B cell (primary cell): ENCODE data around the gene CACNG8. TPM values are rescaled to one million over a fixed set of nuclear protein-coding genes. Genes with fewer than 3 reads are reported as not detected.

Experiments
- ATAC-seq: fragments of 200-7000 bp; cut with Tn5 transposase; one replicate; pipeline ENCODE4 v1.10.0; 2021; ENCODE audit warnings: low read depth, mild to moderate bottlenecking, moderate number of reproducible peaks, moderate library complexity
- CTCF ChIA-PET: fragments of 350-600 bp; sonication (Branson Sonifier 250); formaldehyde crosslinking; loops from one replicate; lab custom pipeline; 2021; ENCODE audit warnings: antibody characterized with exemption, inconsistent platforms; lab: Charles Lee
- POLR2A ChIA-PET: fragments of 350-600 bp; sonication (Branson Sonifier 250); formaldehyde crosslinking; loops from one replicate; lab custom pipeline; 2021; ENCODE audit warnings: antibody characterized with exemption; lab: Charles Lee
- DNase-seq: peaks from one replicate; pipeline ENCODE4 v3.0.0; 2013
- H2AFZ ChIP-seq: 2 replicates; pipeline ENCODE4 v1.6.1; 2012; ENCODE audit warnings: mild to moderate bottlenecking, low read depth, low read length; ENCODE audit not compliant: insufficient read depth, poor library complexity, severe bottlenecking
- H3K27ac ChIP-seq, 2 donors: 1 replicate in 1 of 2; 2 replicates in 1 of 2; pipeline ENCODE4 v1.5.1; 2012 to 2013; ENCODE audit warnings: low read length in 2 of 2, mild to moderate bottlenecking in 2 of 2, moderate library complexity in 1 of 2
- H3K27me3 ChIP-seq, 4 experiments: fragments of 200-600 bp in 1 of 4; sonication (generic) in 1 of 4; replicated peaks in 1 of 4; 1 replicate in 2 of 4; 2 replicates in 2 of 4; pipeline versions ENCODE4 v1.6.1 to v1.7.0; 2013 to 2016; ENCODE audit warnings: low read length in 3 of 4, mild to moderate bottlenecking in 2 of 4, mixed read lengths in 1 of 4, moderate library complexity in 1 of 4; ENCODE audit not compliant: insufficient read depth in 4 of 4, control insufficient read depth in 3 of 4; ENCODE audit errors: control extremely low read depth in 1 of 4
- H3K36me3 ChIP-seq, 2 experiments: replicated peaks in 1 of 2; 1 replicate in 1 of 2; 2 replicates in 1 of 2; pipeline versions ENCODE4 v1.6.1 to v1.7.1; 2013; ENCODE audit warnings: low read length in 1 of 2; ENCODE audit not compliant: insufficient read depth in 2 of 2, control insufficient read depth in 1 of 2; ENCODE audit errors: control extremely low read depth in 1 of 2, extremely low read depth in 1 of 2
- H3K4me1 ChIP-seq, 2 donors: fragments of 200-600 bp in 1 of 2; sonication (generic) in 1 of 2; 1 replicate in 1 of 2; 2 replicates in 1 of 2; pipeline versions ENCODE4 v1.5.1 to v1.6.1; 2013 to 2017; ENCODE audit warnings: low read length in 2 of 2; ENCODE audit not compliant: control insufficient read depth in 2 of 2, insufficient read depth in 2 of 2
- H3K4me2 ChIP-seq: replicated peaks from 2 replicates; pipeline ENCODE3; 2012; ENCODE audit warnings: mild to moderate bottlenecking, low read depth, low read length; ENCODE audit not compliant: poor library complexity, severe bottlenecking
- H3K4me3 ChIP-seq, 5 experiments: fragments of 200-600 bp in 1 of 5; sonication (generic) in 1 of 5; 1 replicate in 3 of 5; 2 replicates in 2 of 5; pipeline versions ENCODE4 v1.5.1 to v1.7.0; 2011 to 2016; ENCODE audit warnings: low read length in 4 of 5, mild to moderate bottlenecking in 4 of 5, low read depth in 2 of 5, control low read depth in 1 of 5, moderate library complexity in 1 of 5; ENCODE audit not compliant: insufficient read depth in 1 of 5; ENCODE audit errors: control extremely low read depth in 1 of 5, extremely low read depth in 1 of 5
- H3K79me2 ChIP-seq: fragments of 200-600 bp; sonication (generic); one replicate; pipeline ENCODE4 v1.6.0; 2016; ENCODE audit warnings: low read length; ENCODE audit not compliant: control insufficient read depth, insufficient read depth
- H3K9ac ChIP-seq: fragments of 200-600 bp; sonication (generic); 2 replicates; pipeline ENCODE4 v1.6.1; 2017; ENCODE audit warnings: mild to moderate bottlenecking, low read length, moderate library complexity
- H3K9me3 ChIP-seq, 3 donors: one replicate each; pipeline versions ENCODE4 v1.6.1 to v1.7.1; 2013; ENCODE audit warnings: low read length in 2 of 3; ENCODE audit not compliant: control insufficient read depth in 2 of 3, insufficient read depth in 1 of 3; ENCODE audit errors: control extremely low read depth in 1 of 3
- H4K20me1 ChIP-seq: 2 replicates; pipeline ENCODE4 v1.6.0; 2012; ENCODE audit warnings: mild to moderate bottlenecking, low read length; ENCODE audit not compliant: insufficient read depth, control insufficient read depth, poor library complexity, severe bottlenecking
- H3K27ac Mint-ChIP-seq: one replicate; pipeline ENCODE4 v1.8.0; 2021; ENCODE audit warnings: mixed read lengths
- H3K27me3 Mint-ChIP-seq: one replicate; pipeline ENCODE4 v1.8.0; 2021; ENCODE audit warnings: mixed read lengths
- H3K4me1 Mint-ChIP-seq: one replicate; pipeline ENCODE4 v1.8.0; 2021; ENCODE audit warnings: mixed read lengths
- H3K4me3 Mint-ChIP-seq: one replicate; pipeline ENCODE4 v1.8.0; 2021; ENCODE audit warnings: mixed read lengths
- H3K9me3 Mint-ChIP-seq: one replicate; pipeline ENCODE4 v1.8.0; 2022; ENCODE audit warnings: mixed read lengths; ENCODE audit not compliant: insufficient read depth
- EZH2 ChIP-seq: IDR thresholded peaks from 2 replicates; pipeline ENCODE4 v1.6.1; 2012; ENCODE audit warnings: borderline replicate concordance, low read depth, mild to moderate bottlenecking, moderate library complexity, low read length; ENCODE audit not compliant: insufficient read depth, poor library complexity, severe bottlenecking
- WGBS: methylation state at CpG from one replicate; pipeline ENCODE4 v1.1.5; 2013; ENCODE audit warnings: missing lambda C conversion rate; ENCODE audit not compliant: insufficient coverage; 5-methylcytosine and 5-hydroxymethylcytosine counted together
- intact Hi-C: fragments of 100-400 bp; cut with micrococcal nuclease; formaldehyde crosslinking; loops from one replicate; pipeline ENCODE4 v1.10.0; 2022
- polyA plus RNA-seq: library from polyadenylated mRNA; depleted of rRNA; stranded (reverse); fragments of >200 nt; gene quantifications from 2 replicates; pipeline ENCODE4 v1.2.3, GENCODE V29; 2012
- total RNA-seq, 2 donors: library from RNA; stranded (reverse); fragments of 120-200 nt in 1 of 2; gene quantifications; 1 replicate in 1 of 2; 2 replicates in 1 of 2; pipeline versions ENCODE4 v1.2.3 to v1.2.4, GENCODE V29; 2013 to 2022
- TF ChIP-seq, protein P1 (sequence below): fragments of 200-600 bp; IDR thresholded peaks from one replicate; pipeline ENCODE4 v1.8.0; 2022; ENCODE audit warnings: antibody characterized with exemption, mild to moderate bottlenecking

The CACNG8 gene
- total and polyA plus RNA-seq, 2 donors (not counting 1 experiment from before 2014, with no cell fraction given) = not detected

DNA sequence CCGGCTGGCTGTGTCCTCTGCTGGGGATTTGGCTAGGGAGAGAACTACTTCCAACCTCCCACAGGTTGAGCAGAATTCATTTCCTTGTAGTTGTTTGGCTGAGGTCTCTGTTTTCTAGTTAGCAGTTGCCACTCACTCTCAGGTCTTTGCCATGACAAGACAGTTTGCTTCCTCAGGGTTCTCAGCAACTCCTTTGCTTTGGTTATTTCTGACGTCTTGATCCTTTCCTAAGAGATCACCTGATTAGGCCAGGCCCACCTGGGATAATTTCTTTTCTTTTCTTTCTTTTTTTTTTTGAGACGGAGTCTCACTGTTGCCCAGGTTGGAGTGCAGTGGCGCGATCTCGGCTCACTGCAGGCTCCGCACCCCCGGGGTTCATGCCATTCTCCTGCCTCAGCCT is 9.4 kb upstream of the CACNG8 start:
- Mint-ChIP-seq H3K27me3 (peaks cover 28% of the 10 kb centered on the region), H3K4me1 (no peaks in the 10 kb centered on the region), H3K27ac (no peak overlapping the region), H3K4me3 (no peak overlapping the region), H3K9me3 (no peaks in the 10 kb centered on the region)
- Histone ChIP-seq H3K9me3 (peaks cover 0 to 18% (median 2%) of the 10 kb centered on the region in 3 donors), H3K4me1 (no peaks in the 10 kb centered on the region), H3K27ac (no peak overlapping the region), H3K9ac (no peak overlapping the region), H4K20me1 (no peaks in the 10 kb centered on the region), H2AFZ (no peak overlapping the region), H3K4me3 (no peak overlapping the region), H3K4me2 (no peak overlapping the region), H3K79me2 (no peaks in the 10 kb centered on the region), H3K36me3 (no peaks in the 10 kb centered on the region), H3K27me3 (peaks cover 0 to 16% (median 5%) of the 10 kb centered on the region in 4 experiments)
- ATAC-seq (no peak), DNase-seq (no peak)
- CTCF ChIA-PET = no interaction called here
- WGBS = 75% methylated on average over 2 of the region's 8 CpGs
- TF ChIP-seq, protein P1, sequence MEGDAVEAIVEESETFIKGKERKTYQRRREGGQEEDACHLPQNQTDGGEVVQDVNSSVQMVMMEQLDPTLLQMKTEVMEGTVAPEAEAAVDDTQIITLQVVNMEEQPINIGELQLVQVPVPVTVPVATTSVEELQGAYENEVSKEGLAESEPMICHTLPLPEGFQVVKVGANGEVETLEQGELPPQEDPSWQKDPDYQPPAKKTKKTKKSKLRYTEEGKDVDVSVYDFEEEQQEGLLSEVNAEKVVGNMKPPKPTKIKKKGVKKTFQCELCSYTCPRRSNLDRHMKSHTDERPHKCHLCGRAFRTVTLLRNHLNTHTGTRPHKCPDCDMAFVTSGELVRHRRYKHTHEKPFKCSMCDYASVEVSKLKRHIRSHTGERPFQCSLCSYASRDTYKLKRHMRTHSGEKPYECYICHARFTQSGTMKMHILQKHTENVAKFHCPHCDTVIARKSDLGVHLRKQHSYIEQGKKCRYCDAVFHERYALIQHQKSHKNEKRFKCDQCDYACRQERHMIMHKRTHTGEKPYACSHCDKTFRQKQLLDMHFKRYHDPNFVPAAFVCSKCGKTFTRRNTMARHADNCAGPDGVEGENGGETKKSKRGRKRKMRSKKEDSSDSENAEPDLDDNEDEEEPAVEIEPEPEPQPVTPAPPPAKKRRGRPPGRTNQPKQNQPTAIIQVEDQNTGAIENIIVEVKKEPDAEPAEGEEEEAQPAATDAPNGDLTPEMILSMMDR = no peak
- no peak for TF ChIP-seq EZH2
- intact Hi-C loops = no loop called here
- POLR2A ChIA-PET = no interaction called here

GRCh38 chr19:53957448-53958167 is 5.1 kb upstream of the CACNG8 start:
- Mint-ChIP-seq H3K9me3 (no peaks in the 10 kb centered on the region), H3K4me1 (no peaks in the 10 kb centered on the region), H3K27me3 (peaks cover 50% of the 10 kb centered on the region), H3K4me3 (no peak overlapping the region), H3K27ac (no peak overlapping the region)
- Histone ChIP-seq H3K9me3 (peaks cover 0 to 23% (median 2%) of the 10 kb centered on the region in 3 donors), H3K36me3 (no peaks in the 10 kb centered on the region), H2AFZ (no peak overlapping the region), H3K9ac (no peak overlapping the region), H4K20me1 (no peaks in the 10 kb centered on the region), H3K4me2 (no peak overlapping the region), H3K4me3 (no peak overlapping the region), H3K27ac (no peak overlapping the region), H3K79me2 (no peaks in the 10 kb centered on the region), H3K27me3 (peaks cover 0 to 49% (median 21%) of the 10 kb centered on the region in 4 experiments), H3K4me1 (peaks cover 0 to 3% of the 10 kb centered on the region in 2 donors)
- POLR2A ChIA-PET = no interaction called here
- TF ChIP-seq, protein P1 = no peak
- TF ChIP-seq EZH2 = no peak
- intact Hi-C loops = no loop called here
- ATAC-seq (no peak), DNase-seq (no peak)
- 9% methylated on average over 13 of the region's 15 CpGs for WGBS
- CTCF ChIA-PET = no interaction called here
